Activated CD8-positive, alpha-beta memory T cell treated with anti-CD3 and anti-CD28 coated beads for 36 hours (primary cell): ENCODE results near the gene CKM. TPM values are rescaled to one million over a fixed set of nuclear protein-coding genes. Genes with fewer than 3 reads are reported as not detected.
"Not testable (repeated sequence)": the region's sequence is repeated elsewhere in the genome, so short reads cannot be mapped to it uniquely, and the experiment has no call there.

Experiments
- CTCF ChIA-PET: fragments of 350-600 bp; sonication (Branson Sonifier 250); formaldehyde crosslinking; loops from one replicate; lab custom pipeline; 2021; ENCODE audit warnings: antibody characterized with exemption; lab: Charles Lee
- POLR2A ChIA-PET: fragments of 350-600 bp; sonication (Branson Sonifier 250); formaldehyde crosslinking; loops from one replicate; lab custom pipeline; 2021; ENCODE audit warnings: antibody characterized with exemption; lab: Charles Lee
- total RNA-seq, 2 experiments: library from RNA; stranded (reverse); gene quantifications; one replicate each; pipeline ENCODE4 v1.2.3, GENCODE V29; 2021

Gene CKM
- total RNA-seq, 2 experiments from 2014 or later: not detected

DNA sequence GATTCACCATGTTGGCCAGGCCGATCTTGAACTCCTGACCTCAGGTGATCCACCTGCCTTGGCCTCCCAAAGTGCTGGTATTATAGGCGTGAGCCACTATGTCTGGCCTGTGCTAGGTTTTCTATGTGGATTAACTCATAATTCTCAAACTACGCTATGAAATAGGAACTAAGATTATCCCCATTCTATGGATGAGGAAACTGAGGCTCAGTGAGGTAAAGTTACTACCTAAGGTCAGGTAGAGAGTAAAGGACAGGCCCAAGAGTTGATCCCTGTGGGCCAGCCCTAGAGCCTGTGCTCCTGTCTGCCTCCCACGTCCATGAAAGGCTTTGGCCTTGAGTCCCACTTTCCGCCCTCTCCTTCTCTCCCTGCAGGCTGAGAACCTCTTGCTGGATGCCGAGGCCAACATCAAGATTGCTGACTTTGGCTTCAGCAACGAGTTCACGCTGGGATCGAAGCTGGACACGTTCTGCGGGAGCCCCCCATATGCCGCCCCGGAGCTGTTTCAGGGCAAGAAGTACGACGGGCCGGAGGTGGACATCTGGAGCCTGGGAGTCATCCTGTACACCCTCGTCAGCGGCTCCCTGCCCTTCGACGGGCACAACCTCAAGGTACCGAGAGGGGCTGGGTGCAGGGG, 51.5 kb downstream of the CKM start:
- POLR2A ChIA-PET: no interaction called here
- CTCF ChIA-PET: no interaction called here

DNA sequence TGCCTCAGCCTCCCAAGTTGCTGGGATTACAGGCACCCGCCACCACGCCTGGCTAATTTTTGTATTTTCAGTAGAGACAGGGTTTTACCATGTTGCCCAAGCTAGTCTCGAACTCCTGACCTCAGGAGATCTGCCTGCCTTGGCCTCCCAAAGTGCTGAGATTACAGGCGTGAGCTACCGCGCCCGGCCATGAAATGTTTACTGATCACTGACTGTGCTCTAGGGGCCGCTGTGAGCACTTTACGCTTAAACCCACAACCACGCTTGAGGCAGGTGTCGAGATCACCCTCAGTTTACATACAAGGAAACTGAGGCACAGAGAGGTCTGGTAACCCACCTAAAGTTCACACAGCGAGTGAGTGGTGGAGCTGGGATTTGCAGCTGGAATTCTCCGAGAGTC, 52.7 kb downstream of the CKM start:
- CTCF ChIA-PET: not testable (repeated sequence)
- POLR2A ChIA-PET: interaction anchor here (0.5 kb wide), 1 partner anchor 15 kb away, joined by 3 read pairs; no protein-coding TSS in a partner anchor

DNA sequence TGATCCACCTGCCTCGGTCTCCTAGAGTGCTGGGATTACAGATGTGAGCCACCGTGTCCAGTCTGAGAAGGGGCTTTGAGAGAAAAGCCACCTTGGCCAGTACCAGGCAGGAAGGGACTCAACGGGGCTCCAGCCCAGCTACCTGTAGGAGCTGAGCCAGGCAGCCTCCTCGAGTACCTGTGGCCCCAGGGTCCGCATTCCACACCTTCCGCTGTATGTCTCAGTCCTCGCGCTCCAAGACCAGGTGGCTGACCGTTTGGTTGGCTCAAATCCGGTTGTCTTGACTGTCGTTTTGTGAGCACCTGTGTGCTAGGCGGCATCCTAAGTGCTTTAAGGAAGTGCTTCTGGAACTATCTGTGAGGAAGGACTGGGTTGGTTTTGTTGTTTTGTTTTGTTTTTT, 55.4 kb downstream of the CKM start:
- POLR2A ChIA-PET: no interaction called here
- CTCF ChIA-PET: no interaction called here

DNA sequence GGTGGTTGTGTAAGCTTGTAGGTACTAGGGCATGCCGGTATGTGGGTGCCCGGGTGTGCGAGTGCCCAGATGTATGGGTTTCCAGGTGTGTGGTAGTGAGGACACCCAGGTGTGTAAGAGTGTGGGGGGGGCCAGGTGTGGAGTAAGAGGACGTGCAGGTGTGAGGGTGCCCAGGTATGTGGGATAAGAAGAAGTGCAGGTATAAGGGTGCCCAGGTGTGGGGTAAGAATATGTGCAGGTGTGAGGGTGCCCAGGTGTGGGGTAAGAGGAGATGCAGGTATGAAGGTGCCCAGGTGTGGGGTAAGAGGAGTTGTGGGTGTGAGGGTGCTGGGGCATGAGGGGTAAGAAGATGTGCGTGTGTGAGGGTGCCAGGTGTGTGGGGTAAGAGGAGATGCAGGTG, 57.3 kb downstream of the CKM start:
- POLR2A ChIA-PET: interaction anchor here (0.5 kb wide), 1 partner anchor 20 kb away, joined by 7 read pairs; no protein-coding TSS in a partner anchor
- CTCF ChIA-PET: no interaction called here

DNA sequence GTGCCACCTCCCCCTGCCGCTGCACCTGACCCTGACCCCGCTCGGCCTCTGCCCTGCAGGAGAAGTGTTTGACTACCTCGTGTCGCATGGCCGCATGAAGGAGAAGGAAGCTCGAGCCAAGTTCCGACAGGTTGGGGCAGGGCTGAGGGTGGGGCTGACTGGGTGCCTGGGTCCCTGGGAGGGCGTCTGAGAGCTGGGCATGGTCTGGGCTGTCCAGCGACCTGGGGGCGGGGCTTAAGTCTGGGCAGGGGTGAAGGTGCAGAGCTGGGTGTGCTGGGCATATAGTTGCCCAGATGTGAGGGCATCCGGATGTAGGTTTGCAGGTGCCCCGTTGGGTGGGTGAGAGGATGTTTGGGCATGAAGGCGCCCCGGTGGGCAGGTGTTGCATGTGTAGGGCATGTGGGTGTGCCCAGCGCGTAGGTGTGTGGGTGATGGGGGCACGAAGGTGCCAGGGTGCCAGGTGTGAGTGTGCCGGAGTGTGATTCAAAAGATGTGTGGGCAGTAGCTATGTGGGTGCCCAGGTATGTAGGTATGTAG, 57.8 kb downstream of the CKM start:
- ChIA-PET POLR2A (interaction anchor here (0.5 kb wide), 1 partner anchor 20 kb away, joined by 7 read pairs; no protein-coding TSS in a partner anchor), CTCF (no interaction called here)

DNA sequence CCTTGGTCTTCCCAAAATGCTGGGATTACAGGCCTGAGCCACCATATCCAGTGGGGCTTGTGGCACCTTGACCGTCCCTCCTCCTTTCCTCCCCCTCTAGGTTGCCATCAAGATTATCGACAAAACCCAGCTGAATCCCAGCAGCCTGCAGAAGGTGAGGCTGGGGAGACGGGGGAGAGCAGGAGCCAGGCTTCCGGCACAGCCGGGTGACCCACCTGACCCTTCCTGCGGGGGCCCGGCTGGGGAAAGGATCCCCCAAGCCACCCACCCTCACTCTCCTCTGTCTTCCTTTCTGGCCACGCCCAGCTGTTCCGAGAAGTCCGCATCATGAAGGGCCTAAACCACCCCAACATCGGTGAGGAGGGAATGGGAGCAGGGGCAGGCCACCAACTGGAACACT, 59.7 kb downstream of the CKM start:
- ChIA-PET POLR2A (no interaction called here), CTCF (interaction anchor here (1.4 kb wide), 1 partner anchor 14 kb away, joined by 3 read pairs; no protein-coding TSS in a partner anchor)

DNA sequence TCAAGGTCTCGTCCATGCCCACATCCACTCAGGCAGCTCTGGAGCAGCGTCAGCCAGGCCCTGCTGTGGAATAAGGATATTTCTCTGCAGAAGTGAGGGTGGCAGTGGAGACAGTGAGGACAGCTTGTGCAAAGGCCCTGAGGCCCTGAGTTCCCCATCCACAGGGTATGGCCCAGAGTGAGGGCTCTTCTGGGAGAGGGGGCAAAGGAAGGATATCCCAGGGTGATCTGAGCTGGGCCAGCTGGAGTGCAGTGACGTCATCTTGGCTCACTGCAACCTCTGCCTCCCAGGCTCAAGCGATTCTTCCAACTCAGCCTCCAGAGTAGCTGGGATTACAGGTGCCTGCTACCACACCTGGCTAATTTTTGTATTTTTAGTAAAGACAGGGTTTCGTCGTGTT, 60.1 kb downstream of the CKM start:
- ChIA-PET POLR2A (no interaction called here), CTCF (interaction anchor here (1.4 kb wide), 1 partner anchor 14 kb away, joined by 3 read pairs; no protein-coding TSS in a partner anchor)

DNA sequence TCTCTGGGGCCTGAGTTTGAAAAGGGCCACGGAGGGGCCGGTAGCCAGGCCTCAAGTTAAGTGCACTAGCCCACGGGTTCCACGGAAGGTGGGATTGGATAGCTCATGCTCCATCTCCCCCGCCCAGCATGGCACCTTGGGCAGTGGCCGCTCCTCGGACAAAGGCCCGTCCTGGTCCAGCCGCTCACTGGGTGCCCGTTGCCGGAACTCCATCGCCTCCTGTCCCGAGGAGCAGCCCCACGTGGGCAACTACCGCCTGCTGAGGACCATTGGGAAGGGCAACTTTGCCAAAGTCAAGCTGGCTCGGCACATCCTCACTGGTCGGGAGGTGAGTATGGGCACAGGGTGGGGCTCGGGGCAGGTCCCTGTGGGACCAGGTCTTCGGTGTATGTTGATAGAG, 63.8 kb downstream of the CKM start:
- POLR2A ChIA-PET: no interaction called here

DNA sequence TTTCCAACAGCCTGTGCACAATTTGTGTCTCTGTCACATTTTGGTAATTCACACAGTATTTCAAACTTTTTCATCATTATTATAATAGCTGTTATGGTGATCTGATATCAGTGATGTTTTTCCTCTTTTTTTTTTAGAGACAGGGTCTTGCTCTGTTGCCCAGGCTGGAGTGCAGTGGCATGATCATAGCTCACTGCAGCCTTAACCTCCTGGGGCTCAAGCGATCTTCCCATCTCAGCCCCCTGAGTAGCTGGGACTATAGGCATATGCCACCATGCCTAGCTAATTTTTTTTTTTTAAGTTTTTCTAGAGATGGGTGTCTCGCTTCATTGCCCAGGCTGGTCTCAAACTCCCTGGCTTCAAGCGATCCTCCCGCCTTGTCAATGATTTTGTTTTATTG, 65.8 kb downstream of the CKM start:
- CTCF ChIA-PET: interaction anchor here (0.6 kb wide), 1 partner anchor 428 kb away, joined by 3 read pairs; no protein-coding TSS in a partner anchor
- POLR2A ChIA-PET: no interaction called here

More for the DNA sequence above, 63.8 kb downstream of the CKM start:
- CTCF ChIA-PET: interaction anchor here (0.5 kb wide), 1 partner anchor 66 kb away, joined by 3 read pairs; no protein-coding TSS in a partner anchor

Other genes with a start within 250 kb of the CKM start
- gene ZNF296, start 246.4 kb downstream of the CKM start, total RNA-seq: 1 to 10 TPM; 8.1 to 8.6 TPM
- 10 to 100 TPM; 55.4 to 55.6 TPM for gene GEMIN7, start 243.6 kb downstream of the CKM start, total RNA-seq
- 10 to 100 TPM; 13.8 to 14.7 TPM for gene PPP1R37, start 229.7 kb downstream of the CKM start, total RNA-seq
- under 1 TPM; 0.06 TPM for gene NKPD1, start 161.9 kb downstream of the CKM start, total RNA-seq
- gene TRAPPC6A, start 144.6 kb downstream of the CKM start, total RNA-seq: 10 to 100 TPM; 20.7 to 21.4 TPM
- 10 to 100 TPM; 11.9 to 14.3 TPM for gene BLOC1S3, start 144.1 kb downstream of the CKM start, total RNA-seq
- not detected for gene EXOC3L2, start 77.5 kb downstream of the CKM start, total RNA-seq
- 10 to 100 TPM; 21.2 to 21.6 TPM for gene MARK4, start 71.6 kb downstream of the CKM start, total RNA-seq
- gene KLC3, start 17.9 kb upstream of the CKM start, total RNA-seq: not detected
- gene ERCC2, start 47.7 kb upstream of the CKM start, total RNA-seq: 10 to 100 TPM; 23.8 to 27.0 TPM
- 1 to 10 TPM; 3.4 to 3.9 TPM for gene PPP1R13L, start 82.2 kb upstream of the CKM start, total RNA-seq
- gene POLR1G, start 83.8 kb upstream of the CKM start, total RNA-seq: 10 to 100 TPM; 30.6 to 32.4 TPM
- gene ERCC1, start 101.0 kb upstream of the CKM start, total RNA-seq: 10 to 100 TPM; 68.0 to 71.9 TPM
- gene FOSB, start 145.1 kb upstream of the CKM start, total RNA-seq: 1 to 10 TPM; 2.8 to 3.9 TPM
- gene RTN2, start 174.2 kb upstream of the CKM start, total RNA-seq: 1 to 10 TPM; 2.1 to 2.5 TPM
- 1 to 10 TPM; 2.0 to 3.0 TPM for gene PPM1N, start 175.6 kb upstream of the CKM start, total RNA-seq
- gene VASP, start 184.6 kb upstream of the CKM start, total RNA-seq: 100 to 1,000 TPM; 186 to 193 TPM